Lung (tissue), 12 donors: ENCODE measurements around the gene TDRD9. TPM values are rescaled to one million over a fixed set of nuclear protein-coding genes. Genes with fewer than 3 reads are reported as not detected.

Experiments
- ATAC-seq: fragments of 200-7000 bp; cut with Tn5 transposase; one replicate; pipeline ENCODE4 v1.9.1; 2020; ENCODE audit warnings: moderate number of reproducible peaks; ENCODE audit not compliant: insufficient read depth, low FRiP score
- DNase-seq, 3 donors: peaks; one replicate each; pipeline ENCODE4 v3.0.0-alpha.2; 2013 to 2017
- H3K27ac ChIP-seq, 2 donors: one replicate each; pipeline ENCODE4 v1.5.1; 2013; ENCODE audit warnings: mild to moderate bottlenecking in 2 of 2, moderate library complexity in 2 of 2, control low read depth in 1 of 2, inconsistent platforms in 1 of 2, low read depth in 1 of 2, low read length in 1 of 2
- H3K27me3 ChIP-seq, 3 donors: one replicate each; pipeline ENCODE4 v1.5.1; 2013; ENCODE audit warnings: low read length in 2 of 3; ENCODE audit not compliant: control insufficient read depth in 3 of 3, insufficient read depth in 3 of 3
- H3K36me3 ChIP-seq, 4 donors: one replicate each; pipeline ENCODE4 v1.5.1; 2013; ENCODE audit warnings: low read length in 4 of 4, mild to moderate bottlenecking in 1 of 4, moderate library complexity in 1 of 4; ENCODE audit not compliant: control insufficient read depth in 4 of 4, insufficient read depth in 4 of 4
- H3K4me1 ChIP-seq, 5 donors: one replicate each; pipeline ENCODE4 v1.5.1; 2013; ENCODE audit warnings: low read length in 5 of 5, mild to moderate bottlenecking in 2 of 5, moderate library complexity in 1 of 5; ENCODE audit not compliant: control insufficient read depth in 5 of 5, insufficient read depth in 5 of 5
- H3K4me3 ChIP-seq: one replicate; pipeline ENCODE4 v1.5.1; 2013; ENCODE audit warnings: mild to moderate bottlenecking, control low read depth, moderate library complexity
- H3K9ac ChIP-seq, 2 donors: one replicate each; pipeline ENCODE4 v1.5.1; 2013; ENCODE audit warnings: low read length in 2 of 2, control low read depth in 1 of 2; ENCODE audit not compliant: insufficient read depth in 1 of 2
- H3K9me3 ChIP-seq, 4 donors: one replicate each; pipeline ENCODE4 v1.5.1; 2013; ENCODE audit warnings: low read length in 3 of 4, mild to moderate bottlenecking in 1 of 4, moderate library complexity in 1 of 4; ENCODE audit not compliant: control insufficient read depth in 4 of 4, insufficient read depth in 3 of 4
- WGBS, 2 donors: extraction: QIAGEN DNeasy Blood & Tissue Kit; methylation state at CpG; one replicate each; pipeline ENCODE4 v1.1.7; 2013; 5-methylcytosine and 5-hydroxymethylcytosine counted together
- polyA plus RNA-seq, 2 donors: library from polyadenylated mRNA; stranded (reverse); fragments of 200-250 nt; gene quantifications; one replicate each; pipeline ENCODE4 v1.2.1, GENCODE V29; 2013
- total RNA-seq, 2 donors: library from RNA; depleted of rRNA in 1 of 2; stranded (reverse); fragments of >200 nt in 1 of 2; gene quantifications; one replicate each; pipeline ENCODE4 v1.2.1, GENCODE V29; 2014 to 2021
- TF ChIP-seq, protein P1 (sequence below): IDR thresholded peaks from 2 replicates; pipeline ENCODE4 v1.5.1; 2012; ENCODE audit warnings: mild to moderate bottlenecking; ENCODE audit errors: control extremely low read depth, extremely low read depth
- donor health status: control.
- donor health status: control.
- donor health status: Bipolar disorder and iron deficiency.
- donor health status: healthy.
- donor health status: DM: yes; HTN: yes; CAD: no.

TDRD9 gene
- total and polyA plus RNA-seq, 4 donors: 2.3 to 8.6 (median 5.3) TPM

DNA sequence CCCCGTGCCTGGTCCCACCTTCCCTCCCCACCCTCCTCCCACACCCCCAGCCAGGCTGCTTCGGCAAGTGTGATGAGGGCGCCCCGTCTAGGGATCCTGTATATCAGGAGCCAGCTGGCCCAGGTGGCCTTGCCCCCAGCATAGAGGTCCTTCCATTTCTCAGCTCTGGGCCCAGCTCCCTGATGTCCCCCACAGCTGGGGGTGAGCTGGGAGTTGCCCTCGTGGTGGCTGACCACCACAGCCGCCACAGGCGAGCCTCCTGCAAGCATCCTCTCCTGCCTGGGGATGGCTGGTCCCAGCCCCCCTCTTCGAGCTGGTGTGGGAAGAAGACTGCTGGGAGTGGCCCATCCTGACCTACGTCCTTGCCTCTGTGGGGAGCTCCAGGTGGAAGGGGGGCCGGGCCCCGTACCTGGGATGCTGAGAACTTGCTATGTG, 164.7 kb downstream of the TDRD9 start:
- Histone ChIP-seq H3K4me1 (peaks cover 0 to 3% (median 0%) of the 10 kb centered on the region in 5 donors), H3K9me3 (peaks cover 0 to 3% (median 0%) of the 10 kb centered on the region in 4 donors), H3K9ac (no peak overlapping the region), H3K4me3 (no peak overlapping the region), H3K27me3 (no peaks in the 10 kb centered on the region), H3K36me3 (no peaks in the 10 kb centered on the region), H3K27ac (no peak overlapping the region)
- no peak for ATAC-seq
- peak in 1 of 3 donors; percentile 11 for DNase-seq
- TF ChIP-seq, protein P1, sequence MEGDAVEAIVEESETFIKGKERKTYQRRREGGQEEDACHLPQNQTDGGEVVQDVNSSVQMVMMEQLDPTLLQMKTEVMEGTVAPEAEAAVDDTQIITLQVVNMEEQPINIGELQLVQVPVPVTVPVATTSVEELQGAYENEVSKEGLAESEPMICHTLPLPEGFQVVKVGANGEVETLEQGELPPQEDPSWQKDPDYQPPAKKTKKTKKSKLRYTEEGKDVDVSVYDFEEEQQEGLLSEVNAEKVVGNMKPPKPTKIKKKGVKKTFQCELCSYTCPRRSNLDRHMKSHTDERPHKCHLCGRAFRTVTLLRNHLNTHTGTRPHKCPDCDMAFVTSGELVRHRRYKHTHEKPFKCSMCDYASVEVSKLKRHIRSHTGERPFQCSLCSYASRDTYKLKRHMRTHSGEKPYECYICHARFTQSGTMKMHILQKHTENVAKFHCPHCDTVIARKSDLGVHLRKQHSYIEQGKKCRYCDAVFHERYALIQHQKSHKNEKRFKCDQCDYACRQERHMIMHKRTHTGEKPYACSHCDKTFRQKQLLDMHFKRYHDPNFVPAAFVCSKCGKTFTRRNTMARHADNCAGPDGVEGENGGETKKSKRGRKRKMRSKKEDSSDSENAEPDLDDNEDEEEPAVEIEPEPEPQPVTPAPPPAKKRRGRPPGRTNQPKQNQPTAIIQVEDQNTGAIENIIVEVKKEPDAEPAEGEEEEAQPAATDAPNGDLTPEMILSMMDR: no peak
- WGBS, 2 donors: 69 to 73% methylated on average over 11 of the region's 11 CpGs

DNA sequence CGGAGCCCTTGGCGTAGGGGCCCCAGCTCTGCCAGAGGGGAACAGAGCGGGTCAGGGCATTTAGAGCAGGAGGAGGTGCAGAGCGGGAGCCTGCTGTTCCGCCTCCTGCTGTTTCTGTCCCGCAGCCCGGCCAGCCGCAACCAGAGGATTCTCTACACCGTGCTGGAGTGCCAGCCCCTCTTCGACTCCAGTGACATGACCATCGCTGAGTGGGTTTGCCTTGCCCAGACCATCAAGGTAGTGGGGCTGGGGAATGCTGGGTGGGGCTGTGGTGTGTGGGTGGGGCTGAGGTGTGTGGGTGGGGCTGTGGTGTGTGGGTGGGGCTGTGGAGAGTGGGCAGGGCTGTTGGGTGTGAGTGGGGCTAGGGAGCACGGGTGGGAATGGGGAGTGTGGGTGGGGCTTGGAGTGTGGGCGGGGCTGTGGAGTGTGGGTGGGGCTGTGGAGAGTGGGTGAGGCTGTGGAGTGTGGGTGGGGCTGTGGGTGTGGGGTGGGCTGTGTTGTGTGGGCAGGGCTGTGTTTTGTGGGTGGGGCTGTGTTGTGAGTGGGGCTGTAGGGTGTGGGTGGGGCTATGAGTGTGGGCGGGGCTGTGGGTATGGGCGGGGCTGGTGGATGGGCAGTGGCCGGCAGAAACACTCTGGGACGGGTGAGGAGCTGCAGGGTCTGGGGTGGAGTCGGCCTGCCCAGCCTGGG, 165.3 kb downstream of the TDRD9 start:
- TF ChIP-seq, protein P1: no peak
- ATAC-seq (peak; percentile 38), DNase-seq (peak in 1 of 3 donors; percentile 13)

DNA sequence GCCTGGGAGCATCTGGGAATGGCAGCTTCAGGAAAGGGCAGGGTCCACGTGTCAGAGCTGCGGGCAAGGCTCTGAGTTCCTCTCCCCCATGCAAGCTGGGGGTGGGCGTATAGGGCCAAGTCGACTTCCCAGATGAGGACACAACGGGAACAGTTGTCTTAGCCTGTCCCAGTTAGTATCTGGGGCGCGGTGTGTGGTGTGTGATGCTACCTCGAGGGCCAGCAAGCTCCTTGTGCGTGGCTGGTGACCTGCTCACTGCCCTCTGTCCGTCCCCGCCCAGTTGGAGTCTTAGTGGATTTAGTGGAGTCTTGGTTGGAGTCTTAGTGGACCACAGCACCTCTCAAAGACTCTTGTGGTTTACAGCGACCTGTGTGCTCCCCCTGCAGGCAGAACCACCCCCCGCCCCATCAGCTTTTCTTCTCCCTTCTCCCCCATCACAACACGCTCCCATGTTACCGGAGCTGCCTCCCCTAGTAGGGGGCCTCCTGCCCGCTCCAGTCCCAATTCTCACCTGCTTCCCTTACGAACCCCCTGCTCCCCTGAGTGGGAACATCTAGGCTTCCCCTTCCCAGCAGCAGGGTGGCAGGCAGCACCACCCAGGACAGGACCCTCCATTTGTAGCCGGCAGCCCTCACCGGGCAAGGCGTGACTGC, 165.9 kb downstream of the TDRD9 start:
- Histone ChIP-seq H3K4me1 (peaks cover 0 to 3% (median 0%) of the 10 kb centered on the region in 5 donors), H3K9ac (no peak overlapping the region), H3K36me3 (no peaks in the 10 kb centered on the region), H3K4me3 (no peak overlapping the region), H3K27ac (no peak overlapping the region), H3K27me3 (no peaks in the 10 kb centered on the region), H3K9me3 (peaks cover 0 to 3% (median 0%) of the 10 kb centered on the region in 4 donors)
- DNase-seq (no peak), ATAC-seq (no peak)
- 55 to 61% methylated on average over 20 of the region's 20 CpGs for WGBS, 2 donors
- TF ChIP-seq, protein P1: no peak

More for the DNA sequence above, 165.3 kb downstream of the TDRD9 start:
- peaks cover 0 to 3% (median 0%) of the 10 kb centered on the region in 5 donors for H3K4me1 ChIP-seq
- H3K9me3 ChIP-seq: peaks cover 0 to 3% (median 0%) of the 10 kb centered on the region in 4 donors
- no peaks in the 10 kb centered on the region for H3K27me3 ChIP-seq
- WGBS, 2 donors: 56 to 63% methylated on average over 17 to 18 of the region's 18 CpGs
- H3K27ac ChIP-seq: no peak overlapping the region
- H3K36me3 ChIP-seq: no peaks in the 10 kb centered on the region
- H3K4me3 ChIP-seq: no peak overlapping the region
- no peak overlapping the region for H3K9ac ChIP-seq
